ENCODE measurements around the gene SCAF8.
"Not testable (repeated sequence)": the region's sequence is repeated elsewhere in the genome, so short reads cannot be mapped to it uniquely, and the experiment has no call there.

Gene SCAF8, protein sequence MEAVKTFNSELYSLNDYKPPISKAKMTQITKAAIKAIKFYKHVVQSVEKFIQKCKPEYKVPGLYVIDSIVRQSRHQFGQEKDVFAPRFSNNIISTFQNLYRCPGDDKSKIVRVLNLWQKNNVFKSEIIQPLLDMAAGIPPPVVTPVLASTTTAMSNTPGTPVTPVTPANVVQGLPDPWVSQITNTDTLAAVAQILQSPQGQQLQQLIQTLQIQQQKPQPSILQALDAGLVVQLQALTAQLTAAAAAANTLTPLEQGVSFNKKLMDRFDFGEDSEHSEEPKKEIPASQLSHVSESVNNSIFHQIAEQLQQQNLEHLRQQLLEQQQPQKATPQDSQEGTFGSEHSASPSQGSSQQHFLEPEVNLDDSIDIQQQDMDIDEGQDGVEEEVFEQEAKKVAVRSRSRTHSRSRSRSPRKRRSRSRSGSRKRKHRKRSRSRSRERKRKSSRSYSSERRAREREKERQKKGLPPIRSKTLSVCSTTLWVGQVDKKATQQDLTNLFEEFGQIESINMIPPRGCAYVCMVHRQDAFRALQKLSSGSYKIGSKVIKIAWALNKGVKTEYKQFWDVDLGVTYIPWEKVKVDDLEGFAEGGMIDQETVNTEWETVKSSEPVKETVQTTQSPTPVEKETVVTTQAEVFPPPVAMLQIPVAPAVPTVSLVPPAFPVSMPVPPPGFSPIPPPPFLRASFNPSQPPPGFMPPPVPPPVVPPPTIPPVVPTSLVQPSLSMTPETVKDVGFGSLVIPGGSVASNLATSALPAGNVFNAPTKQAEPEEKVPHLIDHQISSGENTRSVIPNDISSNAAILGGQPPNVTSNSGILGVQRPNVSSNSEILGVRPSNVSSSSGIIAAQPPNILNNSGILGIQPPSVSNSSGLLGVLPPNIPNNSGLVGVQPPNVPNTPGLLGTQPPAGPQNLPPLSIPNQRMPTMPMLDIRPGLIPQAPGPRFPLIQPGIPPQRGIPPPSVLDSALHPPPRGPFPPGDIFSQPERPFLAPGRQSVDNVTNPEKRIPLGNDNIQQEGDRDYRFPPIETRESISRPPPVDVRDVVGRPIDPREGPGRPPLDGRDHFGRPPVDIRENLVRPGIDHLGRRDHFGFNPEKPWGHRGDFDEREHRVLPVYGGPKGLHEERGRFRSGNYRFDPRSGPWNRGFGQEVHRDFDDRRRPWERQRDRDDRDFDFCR (N-terminal part only)

DNA sequence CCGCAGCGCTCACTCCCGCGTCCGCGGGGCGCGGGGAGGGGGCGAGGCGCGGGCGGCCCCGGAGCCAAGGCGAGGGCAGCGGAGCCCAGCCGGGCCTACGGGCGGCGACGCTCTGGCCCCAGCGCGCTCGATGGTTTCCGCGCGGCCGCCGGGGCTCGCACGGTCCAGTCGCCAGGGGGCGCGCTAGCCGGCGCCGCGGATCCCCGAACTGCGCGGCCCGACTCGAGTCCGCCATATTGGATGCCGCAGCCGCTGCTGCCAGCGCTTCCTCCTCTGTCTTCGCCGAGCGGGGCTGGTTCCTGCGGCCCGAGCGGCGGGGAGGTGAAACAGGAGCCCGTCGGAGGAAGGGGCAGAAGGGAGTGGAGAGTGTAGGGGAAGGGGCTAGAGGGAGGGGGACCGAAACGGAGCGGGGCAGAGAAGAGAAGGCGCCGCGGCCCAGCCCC is at the start of gene SCAF8:
TSS of gene SCAF8 (plus strand) at position 234 of the 443 bp plus-strand sequence. CDS start 485 bp downstream, outside the sequence.
- peak; percentile 22 to 93 (median 73) for DNase-seq

DNA sequence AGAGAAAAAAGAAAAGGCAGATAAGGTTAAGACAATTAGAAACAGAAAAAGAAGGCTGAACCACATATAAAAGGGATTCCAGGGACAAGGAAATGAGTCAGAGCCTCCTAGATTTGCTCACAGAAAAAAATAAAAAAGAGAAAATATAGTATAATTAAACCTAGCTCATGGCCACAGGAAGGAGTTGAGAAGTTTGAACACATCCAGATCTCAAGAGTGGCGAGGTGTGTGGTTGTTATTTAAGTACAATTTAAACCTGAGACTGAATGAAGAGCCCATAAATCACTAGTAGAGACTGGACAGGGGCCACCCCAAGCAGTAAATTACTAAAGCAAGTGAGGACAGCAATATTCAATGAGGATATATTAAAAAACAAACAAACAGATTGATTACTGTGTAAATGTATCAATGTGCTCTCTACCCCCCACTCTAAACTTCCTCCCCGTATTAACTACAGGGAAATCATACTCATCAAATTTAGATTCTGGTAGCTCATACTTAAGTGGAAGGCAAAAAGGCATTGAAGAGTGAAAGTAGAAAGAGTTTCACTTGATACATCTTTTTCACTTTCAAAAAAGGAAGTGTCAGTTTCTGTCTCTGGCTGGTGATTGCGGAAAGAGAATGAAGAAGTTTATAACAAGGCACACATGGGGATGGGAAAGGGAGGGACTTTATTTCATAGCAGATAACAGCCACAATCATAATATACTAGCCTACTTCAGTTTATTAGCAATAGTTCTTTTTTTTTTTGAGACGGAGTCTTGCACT is 49.3 kb upstream of the SCAF8 start:
- no peak for DNase-seq

DNA sequence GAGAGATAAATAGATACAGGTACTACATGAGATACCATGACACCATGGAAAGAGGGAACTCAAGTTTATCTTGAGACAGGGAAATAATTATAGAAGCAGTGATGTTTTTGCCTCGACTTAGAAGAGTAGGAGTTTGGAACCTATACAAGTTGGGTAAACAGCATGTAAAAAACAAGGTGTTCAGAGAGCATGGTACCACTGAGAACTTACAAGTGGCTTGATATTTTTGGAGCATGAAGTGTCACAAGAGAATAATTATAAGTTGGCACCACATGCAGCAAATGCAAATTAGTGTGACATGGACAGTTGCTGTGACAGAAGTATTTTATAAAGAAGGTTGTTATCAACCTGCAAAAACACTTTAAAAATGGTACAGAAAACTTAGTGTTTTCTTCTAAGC is 47.1 kb upstream of the SCAF8 start:
- DNase-seq: no peak

DNA sequence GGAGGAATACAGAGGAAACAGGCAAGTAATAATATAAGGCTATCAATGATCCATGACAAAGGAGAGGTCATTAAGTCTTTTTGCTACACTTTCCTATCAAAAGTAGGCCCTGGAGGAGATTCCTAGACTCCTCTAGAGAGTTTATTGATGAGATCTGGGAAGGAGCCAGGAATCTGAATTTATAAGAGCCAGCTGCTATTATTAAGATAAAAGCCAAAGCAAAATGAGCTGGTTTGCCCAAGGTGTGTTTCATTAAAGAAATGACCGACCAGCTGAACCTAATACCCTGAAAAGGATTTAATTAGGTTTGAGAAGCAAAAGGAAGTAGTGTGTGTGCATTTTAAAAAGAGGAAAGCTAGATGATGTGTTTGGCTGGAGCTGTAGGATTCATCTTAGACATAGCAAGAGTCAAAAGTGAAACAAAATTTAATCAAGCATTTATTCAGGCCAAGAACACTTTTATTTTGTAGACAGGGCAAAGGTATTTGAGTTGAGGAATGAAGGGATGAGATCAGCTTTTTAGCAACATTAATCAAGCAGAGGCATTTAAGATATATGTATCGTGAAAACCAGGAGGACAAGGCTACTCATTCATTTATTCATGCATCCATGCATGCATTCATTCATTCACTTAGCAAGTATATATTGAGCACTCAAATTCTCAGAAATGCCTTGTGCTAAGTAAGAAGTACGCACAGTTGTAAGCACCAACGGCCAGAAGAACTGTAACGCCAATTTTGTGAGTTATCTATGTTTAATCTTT is 43.5 kb upstream of the SCAF8 start:
- DNase-seq: no peak

DNA sequence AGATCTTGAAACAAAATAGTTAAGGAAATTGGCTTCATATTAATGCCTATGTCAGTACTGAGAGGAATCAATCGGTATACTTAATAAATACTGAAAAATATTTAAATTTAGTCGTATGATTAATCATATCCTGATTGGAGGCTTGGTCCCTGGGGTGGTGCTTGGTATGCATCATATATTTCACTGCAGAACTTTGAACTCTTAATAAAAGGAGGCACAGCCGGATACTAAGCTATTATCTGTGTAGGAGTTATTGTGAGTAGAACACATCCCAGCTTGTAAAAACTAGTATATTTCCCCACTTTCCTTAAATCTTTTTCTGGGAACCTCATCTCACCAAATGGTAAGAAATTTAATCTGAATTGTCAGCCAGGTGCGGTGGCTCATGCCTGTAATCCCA is 42.4 kb upstream of the SCAF8 start:
- no peak for DNase-seq

DNA sequence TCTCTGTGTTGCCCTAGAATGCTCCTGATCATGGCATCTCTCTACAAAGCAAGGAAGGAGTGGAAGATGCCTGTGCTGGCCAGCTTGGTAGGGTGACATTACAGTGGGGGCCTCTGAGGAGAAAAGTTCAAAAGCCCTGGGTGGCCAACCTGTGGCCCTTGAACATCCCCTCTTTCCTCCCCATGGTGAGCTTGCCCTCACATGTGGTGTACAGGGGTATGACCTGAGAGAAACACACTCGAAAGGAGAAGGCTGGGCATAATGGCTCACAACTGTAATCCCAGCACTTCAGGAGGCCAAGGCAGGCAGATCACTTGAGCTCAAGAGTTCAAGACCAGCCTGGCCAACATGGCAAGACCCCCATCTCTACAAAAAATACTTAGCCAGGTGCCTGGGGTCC is 36.6 kb upstream of the SCAF8 start:
- DNase-seq: no peak

DNA sequence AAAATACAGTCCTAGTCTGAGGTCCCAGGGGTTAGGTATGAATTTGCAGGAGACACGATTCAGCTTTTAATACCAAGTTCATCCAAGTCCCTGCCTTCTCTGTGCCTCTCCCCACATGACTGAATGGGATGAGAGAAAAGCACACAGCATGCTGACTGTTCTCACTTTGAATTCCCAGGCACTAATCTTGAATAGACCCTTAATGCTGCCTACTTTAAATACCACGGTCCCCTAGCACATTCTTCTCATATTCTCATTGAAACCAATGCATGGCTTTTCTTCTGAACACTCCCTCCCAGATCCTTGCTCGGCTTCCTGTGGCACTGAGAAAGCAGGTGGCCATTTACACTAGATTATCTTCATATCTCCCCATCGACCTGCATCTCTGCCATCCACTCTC is 30.1 kb upstream of the SCAF8 start:
- DNase-seq: no peak

DNA sequence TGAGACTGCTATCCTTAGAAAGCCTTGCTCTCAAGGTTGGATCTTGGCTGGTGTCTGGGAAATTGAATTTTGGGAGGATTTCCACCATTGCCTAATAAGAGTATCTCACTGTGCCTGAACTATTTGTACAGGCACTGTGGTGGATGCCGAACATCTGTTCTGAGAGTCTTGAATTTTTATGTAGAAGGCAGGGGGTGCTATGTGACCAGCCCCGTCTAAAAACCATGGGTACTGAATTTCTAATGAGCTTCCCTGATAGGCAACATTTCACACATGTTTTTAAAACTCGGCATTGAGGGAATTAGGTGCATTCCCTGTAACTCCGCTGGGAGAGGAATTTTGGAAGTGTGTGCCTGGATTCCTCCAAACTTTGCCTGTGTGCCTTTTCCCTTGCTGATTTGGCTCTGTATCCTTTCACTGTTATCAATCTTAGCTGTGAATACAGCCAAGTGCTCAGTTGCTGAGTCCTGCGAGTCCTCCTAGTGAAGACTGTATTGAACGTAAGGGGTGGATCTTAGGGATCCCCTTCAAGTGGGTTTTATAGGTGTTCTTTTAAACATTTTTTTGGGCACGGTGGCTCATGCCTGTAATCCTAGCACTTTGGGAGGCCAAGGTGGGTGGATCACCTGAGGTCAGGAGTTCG is 27.6 kb upstream of the SCAF8 start:
- DNase-seq: no peak

DNA sequence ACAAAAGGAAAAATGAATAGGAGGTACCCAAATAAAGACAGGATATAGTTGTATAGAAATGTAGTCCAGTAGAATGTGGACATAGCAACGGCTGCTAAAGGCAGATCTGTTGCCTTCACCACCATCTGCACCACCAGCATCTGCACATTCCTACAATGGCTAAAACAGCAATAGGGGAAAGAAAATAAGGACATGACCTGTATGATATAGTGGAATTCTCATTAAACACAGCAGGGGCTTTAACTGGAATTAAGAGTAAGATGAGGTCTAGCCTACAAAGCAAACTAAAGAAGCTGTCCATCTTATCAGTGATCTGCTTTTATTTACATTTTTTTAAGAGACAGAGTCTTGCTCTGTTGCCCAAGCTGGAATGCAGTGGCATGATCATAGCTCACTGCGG is 26.8 kb upstream of the SCAF8 start:
- no peak for DNase-seq

DNA sequence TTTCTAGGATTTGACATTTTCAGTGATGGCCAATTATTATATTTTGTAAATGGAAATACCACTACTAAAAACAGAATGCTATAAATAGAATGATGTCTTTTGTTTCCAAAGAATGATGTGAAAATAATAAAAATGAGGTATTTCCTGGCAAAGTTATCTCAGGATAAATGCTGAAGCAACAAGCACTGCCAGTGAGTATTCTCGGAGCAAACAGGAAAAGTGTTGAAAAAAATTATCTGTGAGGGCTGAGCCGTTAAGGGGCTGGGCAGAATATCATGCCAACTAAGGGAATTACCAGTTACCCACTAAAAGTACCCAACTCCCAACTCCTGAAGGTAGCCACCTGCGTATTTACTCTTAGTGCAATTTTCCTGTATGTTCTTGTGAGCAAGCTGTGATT is 23.6 kb upstream of the SCAF8 start:
- no peak for DNase-seq

DNA sequence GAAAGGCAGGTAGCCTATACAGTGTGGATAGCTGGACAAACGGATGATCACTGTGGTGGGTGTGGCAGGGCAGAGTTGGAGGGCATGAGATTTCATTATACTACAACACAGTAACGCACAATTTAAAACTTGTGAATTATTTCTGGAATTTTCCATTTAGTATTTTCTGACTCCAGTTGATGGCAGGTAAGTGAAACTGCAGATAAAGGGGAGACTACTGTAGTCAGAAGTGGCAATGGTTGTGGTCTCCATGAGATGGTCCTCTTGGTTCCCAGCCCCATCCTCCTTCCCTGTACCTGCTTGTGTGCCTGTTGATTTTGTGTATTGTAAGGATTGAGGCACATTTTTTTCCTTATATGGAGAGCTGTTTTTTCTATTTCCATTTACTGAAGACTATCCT is 22.5 kb upstream of the SCAF8 start:
- DNase-seq: no peak

DNA sequence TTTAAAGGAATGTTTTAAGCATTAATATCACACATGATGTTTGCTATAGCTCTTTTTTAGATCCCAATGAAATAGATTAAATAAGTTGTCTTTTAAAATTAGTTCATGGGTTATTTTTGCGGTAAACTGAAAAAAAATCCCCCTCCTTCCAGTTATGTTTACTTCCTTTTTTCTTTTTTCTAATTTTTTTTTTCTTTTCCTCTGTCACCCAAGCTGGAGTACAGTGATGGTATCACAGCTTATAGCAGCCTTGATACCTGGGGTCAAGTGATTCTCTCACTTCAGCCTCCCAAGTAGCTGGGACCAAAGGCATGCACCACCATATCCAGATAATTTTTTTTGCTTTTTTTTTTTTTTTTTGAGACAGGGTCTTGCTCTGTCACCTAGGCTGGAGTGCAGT is 17.8 kb upstream of the SCAF8 start:
- no peak for DNase-seq

DNA sequence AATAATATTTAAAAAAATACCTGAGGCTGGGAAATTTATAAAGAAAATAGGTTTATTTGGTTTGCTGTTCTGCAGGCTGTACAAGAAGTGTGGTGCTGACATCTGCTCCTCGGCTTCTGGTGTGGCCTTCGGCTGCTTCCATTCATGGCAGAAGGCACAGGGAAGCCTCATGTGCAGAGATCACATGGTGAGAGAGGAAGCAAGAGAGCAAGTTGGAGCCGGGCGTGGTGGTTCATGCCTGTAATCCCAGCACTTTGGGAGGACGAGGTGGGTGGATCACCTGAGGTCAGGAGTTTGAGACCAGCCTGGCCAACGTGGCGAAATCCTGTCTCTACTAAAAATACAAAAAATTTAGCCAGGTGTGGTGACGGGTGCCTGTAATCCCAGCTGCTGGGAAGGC is 16.9 kb upstream of the SCAF8 start:
- DNase-seq: not testable (repeated sequence)

DNA sequence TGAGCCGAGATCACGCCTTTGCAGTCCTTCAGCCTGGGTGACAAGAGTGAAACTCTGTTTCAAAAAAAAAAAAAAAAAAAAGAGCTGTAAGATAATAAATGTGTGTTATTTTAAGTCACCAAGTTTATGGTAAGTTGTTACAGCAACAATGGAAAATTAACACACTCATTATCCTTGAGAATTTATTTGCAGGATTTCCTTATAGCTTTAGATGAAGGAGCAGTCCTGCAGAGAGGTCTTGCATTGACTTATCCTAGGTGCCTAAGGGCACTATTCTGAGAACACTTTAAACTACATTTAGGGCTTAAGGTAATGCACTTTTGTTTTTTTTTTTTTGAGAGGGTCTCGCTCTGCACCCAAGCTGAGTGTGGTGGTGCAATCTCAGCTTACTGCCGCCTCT is 13.8 kb upstream of the SCAF8 start:
- no peak for DNase-seq

DNA sequence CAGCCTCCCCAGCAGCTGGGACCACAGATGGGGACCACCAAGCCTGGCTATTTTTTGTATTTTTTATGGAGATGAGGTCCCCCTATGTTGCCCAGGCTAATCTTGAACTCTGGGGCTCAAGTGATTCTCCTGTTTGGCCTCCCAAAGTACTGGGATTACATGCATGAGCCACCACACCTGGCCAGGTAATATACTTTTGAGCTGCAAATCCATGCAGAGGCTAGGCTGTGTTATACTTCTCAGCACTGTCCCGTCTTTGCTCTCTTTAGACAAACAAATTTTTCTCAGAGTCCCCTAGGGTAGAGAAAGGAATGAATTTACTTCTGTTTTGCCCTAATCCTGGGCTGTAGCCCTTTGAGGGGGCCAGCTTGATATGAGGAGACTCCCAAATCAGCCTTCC is 13.4 kb upstream of the SCAF8 start:
- no peak for DNase-seq

DNA sequence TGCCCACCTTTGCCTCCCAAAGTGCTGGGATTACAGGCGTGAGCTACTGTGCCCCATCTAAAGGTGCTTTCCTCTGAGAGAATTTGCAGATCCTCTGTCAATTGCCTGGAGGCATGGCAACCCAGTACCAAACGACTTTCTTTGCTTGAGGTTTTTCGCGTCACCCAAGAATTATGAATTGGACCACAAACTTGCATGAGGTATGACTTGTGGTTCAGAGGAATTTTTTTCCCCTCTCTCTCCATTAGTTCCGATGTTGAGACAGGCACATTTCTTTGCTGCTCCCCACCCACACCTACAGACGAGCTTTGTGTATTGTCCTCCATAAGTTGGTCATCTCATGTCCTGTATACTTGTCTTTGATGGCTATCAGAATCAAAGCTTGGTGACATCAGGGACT is 11.8 kb upstream of the SCAF8 start:
- DNase-seq: no peak

DNA sequence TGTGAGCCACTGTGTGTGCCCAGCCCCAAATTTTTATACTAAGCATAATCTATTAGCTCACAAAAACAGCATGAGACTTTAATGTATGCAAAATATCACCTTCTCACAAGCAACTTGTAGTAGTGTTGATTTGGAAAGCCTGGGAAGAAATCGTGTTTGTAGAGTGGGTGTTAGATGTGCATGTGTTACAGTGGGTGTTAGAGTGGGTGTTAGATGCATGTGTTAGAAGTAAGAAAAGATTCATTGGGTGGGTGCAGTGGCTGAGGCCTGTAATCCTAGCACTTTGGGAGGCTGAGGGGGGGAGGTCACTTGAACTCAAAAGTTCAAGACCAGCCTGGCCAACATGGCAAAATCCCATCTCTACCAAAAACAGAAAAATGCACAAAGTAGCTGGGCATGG is 6.3 kb upstream of the SCAF8 start:
- no peak for DNase-seq

DNA sequence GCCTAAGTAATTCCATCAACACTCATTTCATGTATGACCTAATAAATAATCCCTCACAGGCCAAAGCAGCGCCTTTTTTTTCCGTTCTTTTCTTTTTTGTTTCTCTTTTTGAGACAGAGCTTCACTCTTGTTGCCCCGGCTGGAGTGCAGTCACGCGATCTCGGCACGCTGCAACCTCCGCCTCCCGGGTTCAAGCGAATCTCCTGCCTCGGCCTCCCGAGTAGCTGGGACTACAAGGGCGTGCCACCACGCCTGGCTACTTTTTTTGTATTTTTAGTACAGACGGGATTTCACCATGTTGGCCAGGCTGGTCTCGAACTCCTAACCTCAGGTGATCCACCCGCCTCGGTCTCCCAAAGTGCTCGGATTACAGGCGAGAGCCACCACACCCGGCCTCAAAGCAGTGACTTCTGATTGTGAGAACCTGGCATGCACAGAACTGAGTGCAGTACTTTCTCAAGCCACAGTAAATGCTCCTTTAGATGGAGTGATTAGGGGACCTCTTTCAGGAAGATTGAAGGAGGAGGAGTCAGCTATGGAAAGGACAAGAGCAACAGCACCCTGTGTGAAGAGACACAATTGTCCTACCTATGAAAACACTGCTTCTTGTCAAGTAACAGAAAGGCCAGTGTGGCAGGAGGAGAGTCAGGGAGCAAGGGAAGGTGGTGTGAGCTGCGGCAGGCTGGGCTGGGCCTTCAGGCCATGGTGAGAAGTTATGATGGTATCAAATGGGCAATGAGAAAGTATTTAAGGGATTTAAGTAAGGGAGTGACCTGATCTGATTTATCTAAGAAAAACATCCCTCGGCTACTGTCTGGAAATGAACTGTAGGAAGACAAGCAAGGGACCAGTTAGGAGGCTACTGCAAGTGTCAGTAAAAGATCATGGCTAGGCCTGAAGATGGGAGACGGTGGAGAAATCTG is 1.7 kb upstream of the SCAF8 start:
- DNase-seq: no peak
